ENCODE measurements around the gene IQGAP2.
A peak's percentile ranks its signal among the peaks of the same experiment; 100 is the strongest.
"Not testable (repeated sequence)": the region's sequence is repeated elsewhere in the genome, so short reads cannot be mapped to it uniquely, and the experiment has no call there.

The IQGAP2 gene

GRCh38 chr5:76402886-76403765 lies at the start of gene IQGAP2:
TSS of gene IQGAP2 (plus strand) at chr5:76403285. CDS start at chr5:76403546, 261 bp downstream.
- DNase-seq = peak in 42 of 58 donors; percentile 3 to 67 (median 18)

DNA sequence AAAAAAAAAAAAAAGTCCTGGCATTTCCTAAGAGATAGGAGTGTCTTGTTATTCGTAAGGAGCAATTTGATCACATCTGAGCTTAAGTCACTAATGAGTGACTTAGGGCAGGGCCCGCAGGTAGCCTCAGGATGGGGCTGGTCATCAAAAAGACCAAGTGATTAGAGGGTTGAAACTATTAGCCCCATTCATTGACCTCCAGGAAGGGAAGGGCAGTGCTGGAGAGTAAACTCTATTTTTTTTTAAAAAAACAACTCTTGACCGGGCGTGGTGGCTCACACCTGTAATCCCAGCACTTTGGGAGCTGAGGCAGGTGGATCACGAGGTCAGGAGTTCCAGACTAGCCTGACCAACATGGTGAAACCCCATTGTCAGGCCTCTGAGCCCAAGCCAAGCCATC lies 46.2 kb upstream of the IQGAP2 start:
- DNase-seq = no peak

GRCh38 chr5:76363352-76364225 lies 39.5 kb upstream of the IQGAP2 start:
- DNase-seq = no peak

- DNase-seq = no peak
Measured at GRCh38 chr5:76364226-76364589, 38.9 kb upstream of the IQGAP2 start.

- no peak for DNase-seq
Measured at GRCh38 chr5:76365561-76365960, 37.5 kb upstream of the IQGAP2 start.

- no peak for DNase-seq
Measured at GRCh38 chr5:76366596-76366995, 36.5 kb upstream of the IQGAP2 start.

- DNase-seq = no peak
Measured at GRCh38 chr5:76367623-76368371, 35.3 kb upstream of the IQGAP2 start.

DNA sequence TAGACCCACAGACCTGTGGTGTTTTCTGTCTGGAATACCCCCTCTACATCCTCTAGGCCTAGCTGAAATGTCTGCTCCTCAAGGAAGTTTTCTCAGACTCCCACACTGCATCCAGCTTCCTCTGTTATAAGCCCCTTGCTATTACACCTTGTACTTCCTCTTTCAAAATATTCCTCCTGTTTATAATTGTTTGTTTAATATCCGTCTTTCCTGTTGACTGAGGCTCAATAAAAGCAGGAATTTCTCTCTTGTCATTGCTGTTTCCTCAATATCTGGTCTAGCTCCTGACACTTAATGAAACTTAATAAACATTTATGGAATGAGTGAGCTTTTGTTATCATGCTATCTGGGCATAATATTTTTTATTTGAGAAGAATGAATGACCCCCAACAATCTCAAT lies 34.1 kb upstream of the IQGAP2 start:
- no peak for DNase-seq

GRCh38 chr5:76369668-76370067 lies 33.4 kb upstream of the IQGAP2 start:
- DNase-seq = not testable (repeated sequence)

GRCh38 chr5:76371960-76372322 lies 31.1 kb upstream of the IQGAP2 start:
- no peak for DNase-seq

DNA sequence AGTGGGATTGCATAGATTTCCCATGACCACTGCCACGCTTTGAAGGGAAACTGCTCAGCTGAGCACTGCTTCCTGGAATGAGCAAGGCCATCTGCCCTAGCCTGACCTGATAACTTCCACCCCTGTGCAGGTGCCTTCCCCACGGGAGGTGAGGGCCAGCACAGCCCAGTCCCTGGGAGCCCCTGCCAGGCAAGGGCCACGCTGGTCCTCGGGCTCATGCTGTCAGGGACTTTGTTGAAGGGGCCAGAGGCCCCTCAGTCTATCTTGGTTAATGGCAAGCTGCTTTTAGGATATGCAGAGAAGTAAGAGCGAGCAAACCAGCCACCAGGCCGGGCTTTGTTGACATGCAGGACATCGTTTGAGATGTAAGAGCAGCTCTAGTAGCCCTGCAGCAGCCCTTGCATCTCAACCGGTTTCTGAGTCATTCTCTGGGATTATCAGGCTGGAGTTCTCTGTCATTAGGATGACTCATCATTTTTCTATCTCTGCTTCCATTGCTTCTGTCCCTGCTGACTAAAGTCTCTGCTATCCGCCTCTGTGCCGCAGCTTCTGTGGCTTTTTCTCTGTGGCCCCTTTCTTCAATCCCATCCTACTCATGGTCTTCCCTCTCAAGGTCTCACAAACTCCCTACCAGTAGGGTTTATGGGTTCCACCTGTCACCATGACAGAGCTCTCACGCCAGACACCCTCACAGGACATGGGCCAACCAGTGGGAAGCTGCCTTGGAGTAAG lies 30.6 kb upstream of the IQGAP2 start:
- no peak for DNase-seq

GRCh38 chr5:76376148-76376865 lies 26.8 kb upstream of the IQGAP2 start:
- DNase-seq = no peak

GRCh38 chr5:76376866-76377230 lies 26.2 kb upstream of the IQGAP2 start:
- no peak for DNase-seq

DNA sequence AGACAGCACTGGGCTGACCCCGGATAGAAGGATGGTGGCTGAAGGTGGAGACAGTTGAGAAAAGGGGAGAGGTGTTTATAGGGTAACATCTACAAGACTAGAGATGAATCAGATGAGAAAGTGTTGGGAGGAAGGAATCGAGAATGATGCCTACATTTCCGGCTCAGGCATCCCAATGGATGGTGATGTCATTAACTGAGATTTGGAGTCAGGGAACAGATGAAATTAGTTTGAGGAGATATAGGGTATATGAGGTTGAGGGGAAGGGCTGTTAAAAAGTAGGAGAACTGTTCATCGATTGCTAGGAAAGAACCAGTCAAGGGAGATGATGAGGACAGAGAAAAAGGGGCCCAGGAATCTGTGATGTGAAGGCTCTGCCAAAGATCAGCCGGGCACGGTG lies 24.7 kb upstream of the IQGAP2 start:
- DNase-seq = no peak

DNA sequence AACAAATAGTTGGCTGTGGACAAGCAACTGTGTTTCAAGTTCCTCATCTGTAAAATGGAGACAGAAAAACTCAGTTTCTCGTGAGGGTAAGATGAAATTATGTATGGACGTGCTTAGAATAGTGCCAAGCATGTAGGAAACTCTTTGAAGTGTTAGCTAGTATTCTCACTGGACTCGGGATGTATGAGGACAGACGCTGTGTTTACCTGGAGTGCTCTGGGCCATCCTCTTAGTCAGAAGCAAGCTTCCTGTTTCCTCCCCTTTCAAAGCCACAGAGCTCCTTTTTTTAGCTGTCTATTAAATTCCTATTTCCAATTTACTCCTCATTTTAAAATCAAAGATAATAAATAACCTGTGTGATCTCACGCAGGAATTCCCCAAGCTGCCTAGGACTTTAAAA lies 23.8 kb upstream of the IQGAP2 start:
- no peak for DNase-seq

DNA sequence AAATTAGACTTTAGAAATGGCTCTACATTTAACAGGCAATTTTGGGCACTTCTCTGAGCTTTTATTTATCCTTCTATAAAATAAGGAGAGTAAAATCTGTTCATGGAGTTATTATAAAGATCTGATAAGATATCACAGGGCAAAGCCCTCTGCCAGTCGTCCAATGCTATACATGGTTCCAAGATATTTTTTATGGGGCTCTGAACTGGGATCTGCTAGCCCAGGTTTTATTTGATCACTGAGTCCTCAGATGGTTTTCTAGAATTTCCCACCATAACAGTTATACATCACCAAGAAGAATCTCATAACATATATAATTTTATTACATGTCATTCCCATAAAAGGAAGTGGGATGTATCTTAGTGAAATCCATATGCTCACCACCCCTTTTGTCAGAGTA lies 23.2 kb upstream of the IQGAP2 start:
- DNase-seq = no peak

GRCh38 chr5:76380346-76381066 lies 22.6 kb upstream of the IQGAP2 start:
- no peak for DNase-seq

- DNase-seq = no peak
Measured at GRCh38 chr5:76383126-76383832, 19.8 kb upstream of the IQGAP2 start.

DNA sequence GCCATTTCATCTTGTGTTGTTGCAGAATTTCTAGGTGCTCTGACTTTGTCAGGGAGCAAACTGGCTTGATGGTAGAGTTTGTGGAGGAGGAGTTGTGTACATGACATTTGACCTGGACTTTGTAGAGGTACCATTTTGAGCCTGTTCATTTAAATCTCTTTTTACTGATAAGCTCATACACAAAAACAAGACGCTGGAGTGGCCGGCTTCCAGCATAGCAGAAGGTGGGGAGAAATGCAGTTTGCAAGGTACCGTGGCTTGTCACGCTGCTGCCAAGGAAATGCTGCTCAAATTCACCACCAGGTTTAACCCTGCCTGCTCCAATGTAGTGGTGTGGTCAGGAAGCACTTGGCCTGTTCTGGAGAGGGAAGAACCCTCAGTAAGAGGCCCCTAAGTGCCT lies 18.9 kb upstream of the IQGAP2 start:
- no peak for DNase-seq

Data from anterior cingulate cortex (tissue), 58 donors.